Nephron progenitor cell (in vitro differentiated cells): ENCODE measurements around the gene MRPS5.

Experiments used
- DNase-seq: peaks from one replicate; pipeline ENCODE4 v3.0.0; 2021
- H3K27ac Mint-ChIP-seq: 2 replicates; pipeline ENCODE4 v1.8.0; 2021; ENCODE audit warnings: mild to moderate bottlenecking, moderate library complexity, mixed read lengths
- H3K27me3 Mint-ChIP-seq: 2 replicates; pipeline ENCODE4 v1.8.0; 2021; ENCODE audit warnings: mild to moderate bottlenecking, low read depth, mixed read lengths; ENCODE audit not compliant: poor library complexity
- H3K36me3 Mint-ChIP-seq: 2 replicates; pipeline ENCODE4 v1.8.0; 2021; ENCODE audit warnings: low read depth, mixed read lengths
- H3K4me1 Mint-ChIP-seq: 2 replicates; pipeline ENCODE4 v1.8.0; 2021; ENCODE audit warnings: mixed read lengths
- H3K4me3 Mint-ChIP-seq: 2 replicates; pipeline ENCODE4 v1.8.0; 2021; ENCODE audit warnings: mild to moderate bottlenecking, moderate library complexity, mixed read lengths
- H3K9me3 Mint-ChIP-seq: 2 replicates; pipeline ENCODE4 v1.8.0; 2021; ENCODE audit warnings: mild to moderate bottlenecking, moderate library complexity, mixed read lengths
- CTCF ChIP-seq: fragments of 200-600 bp; sonication (generic); IDR thresholded peaks from 2 replicates; pipeline ENCODE4 v1.5.0; 2021; ENCODE audit warnings: antibody characterized with exemption

MRPS5 gene

GRCh38 chr2:95082477-95082876, 39.1 kb downstream of the MRPS5 start:
- Mint-ChIP-seq H3K27ac (no peak overlapping the region), H3K27me3 (peaks cover 7% of the 10 kb centered on the region), H3K4me1 (peaks cover 11% of the 10 kb centered on the region), H3K4me3 (no peak overlapping the region), H3K36me3 (peaks cover 36% of the 10 kb centered on the region), H3K9me3 (peaks cover 12% of the 10 kb centered on the region)
- no peak for TF ChIP-seq CTCF
- no peak for DNase-seq

- peaks cover 5% of the 10 kb centered on the region for H3K36me3 Mint-ChIP-seq
- no peak overlapping the region for H3K27ac Mint-ChIP-seq
- H3K9me3 Mint-ChIP-seq = peaks cover 4% of the 10 kb centered on the region
- H3K27me3 Mint-ChIP-seq = peaks cover 11% of the 10 kb centered on the region
- peaks cover 15% of the 10 kb centered on the region for H3K4me1 Mint-ChIP-seq
- no peak for DNase-seq
- H3K4me3 Mint-ChIP-seq = no peak overlapping the region
- TF ChIP-seq CTCF = no peak
Observed at GRCh38 chr2:95079199-95079683, 42.4 kb downstream of the MRPS5 start.

GRCh38 chr2:95077861-95078603, 43.6 kb downstream of the MRPS5 start:
- Mint-ChIP-seq H3K4me3 (peak overlapping the region; percentile 82), H3K36me3 (no peaks in the 10 kb centered on the region), H3K27me3 (peaks cover 20% of the 10 kb centered on the region), H3K27ac (no peak overlapping the region), H3K9me3 (no peaks in the 10 kb centered on the region), H3K4me1 (peaks cover 15% of the 10 kb centered on the region)
- TF ChIP-seq CTCF = no peak
- peak; percentile 40 for DNase-seq

- peaks cover 15% of the 10 kb centered on the region for H3K4me1 Mint-ChIP-seq
- no peaks in the 10 kb centered on the region for H3K36me3 Mint-ChIP-seq
- no peak overlapping the region for H3K27ac Mint-ChIP-seq
- H3K27me3 Mint-ChIP-seq = peaks cover 23% of the 10 kb centered on the region
- H3K4me3 Mint-ChIP-seq = peak overlapping the region; percentile 82
- no peak for DNase-seq
- H3K9me3 Mint-ChIP-seq = no peaks in the 10 kb centered on the region
- TF ChIP-seq CTCF = no peak
Observed at GRCh38 chr2:95077530-95077825, 44.1 kb downstream of the MRPS5 start.

- Mint-ChIP-seq H3K27ac (no peak overlapping the region), H3K4me3 (peak overlapping the region; percentile 82), H3K9me3 (no peaks in the 10 kb centered on the region), H3K4me1 (peaks cover 15% of the 10 kb centered on the region), H3K27me3 (peaks cover 26% of the 10 kb centered on the region), H3K36me3 (no peaks in the 10 kb centered on the region)
- TF ChIP-seq CTCF = peak; percentile 75
- DNase-seq = peak; percentile 87
Observed at GRCh38 chr2:95076705-95077529, 44.7 kb downstream of the MRPS5 start.
